ENCODE results near the gene LLCFC1.

The LLCFC1 gene

GRCh38 chr7:142898377-142899170 is 40.7 kb upstream of the LLCFC1 start:
- Histone ChIP-seq H3K4me3 (ENCODE audit: low read depth, low read length) (no peak overlapping the region), H3K27ac (no peak overlapping the region), H3K36me3 (replicated peaks) (no peaks in the 10 kb centered on the region), H3K27me3 (replicated peaks) (peaks cover 5% of the 10 kb centered on the region)
- no peak for DNase-seq
- TF ChIP-seq CTCF (IDR thresholded peaks at IDR 0.05; ENCODE audit: low read depth, low read length, missing control alignments): no peak
- in situ Hi-C loops (cut with HindIII; ENCODE audit: low pct_ligation_motif_present, low sequenced_read_pairs): no loop called here

DNA sequence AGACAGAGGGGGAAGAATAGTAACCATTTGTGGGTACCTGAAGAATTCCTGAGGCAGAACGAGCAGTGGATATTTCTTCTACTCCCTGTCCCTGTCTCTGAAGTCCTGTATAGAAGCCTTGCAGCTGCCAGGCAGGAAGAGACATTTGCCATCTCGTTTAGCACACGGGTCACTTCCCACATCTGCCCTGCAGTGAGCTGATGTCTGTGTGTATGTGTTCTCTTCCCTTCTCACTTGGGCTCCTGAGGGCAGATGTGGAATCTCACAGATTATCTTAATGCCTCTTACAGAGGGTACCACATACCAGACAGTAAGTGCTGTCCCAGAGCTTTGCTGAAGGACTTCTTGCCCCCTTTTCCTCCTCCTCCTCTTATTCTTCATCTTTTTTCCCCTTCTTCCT is 39.6 kb upstream of the LLCFC1 start:
- TF ChIP-seq CTCF (IDR thresholded peaks at IDR 0.05; ENCODE audit: low read depth, low read length, missing control alignments): no peak
- no peak overlapping the region for H3K4me3 ChIP-seq (ENCODE audit: low read depth, low read length)
- H3K27ac ChIP-seq: no peak overlapping the region
- in situ Hi-C loops (cut with HindIII; ENCODE audit: low pct_ligation_motif_present, low sequenced_read_pairs): no loop called here
- DNase-seq: no peak
- H3K36me3 ChIP-seq (replicated peaks): no peaks in the 10 kb centered on the region
- peaks cover 5% of the 10 kb centered on the region for H3K27me3 ChIP-seq (replicated peaks)

GRCh38 chr7:142901426-142902259 is 37.6 kb upstream of the LLCFC1 start:
- Histone ChIP-seq H3K4me3 (ENCODE audit: low read depth, low read length) (no peak overlapping the region), H3K36me3 (replicated peaks) (no peaks in the 10 kb centered on the region), H3K27ac (no peak overlapping the region), H3K27me3 (replicated peaks) (no peaks in the 10 kb centered on the region)
- TF ChIP-seq CTCF (IDR thresholded peaks at IDR 0.05; ENCODE audit: low read depth, low read length, missing control alignments): no peak
- in situ Hi-C loops (cut with HindIII; ENCODE audit: low pct_ligation_motif_present, low sequenced_read_pairs): no loop called here
- no peak for DNase-seq

DNA sequence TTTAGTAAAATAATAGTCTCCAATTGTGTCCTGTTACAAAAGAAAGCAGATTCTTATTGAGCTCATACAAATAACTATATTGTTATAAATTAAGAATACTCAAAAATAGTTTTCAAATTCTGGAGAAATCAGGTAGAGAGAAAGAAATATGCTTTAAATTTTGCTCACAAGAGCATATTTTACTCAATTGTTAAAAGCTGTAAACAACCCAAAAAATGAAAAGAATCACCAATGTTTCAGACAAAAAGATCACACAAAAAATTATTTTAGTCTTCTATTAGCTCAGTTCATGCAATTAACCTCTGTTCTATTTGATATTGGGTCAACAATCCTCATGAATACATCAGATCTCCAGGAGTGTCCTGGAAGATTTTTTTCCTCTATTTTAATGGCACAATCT is 35.2 kb upstream of the LLCFC1 start:
- DNase-seq: no peak
- Histone ChIP-seq H3K4me3 (ENCODE audit: low read depth, low read length) (no peak overlapping the region), H3K27me3 (replicated peaks) (no peaks in the 10 kb centered on the region), H3K27ac (no peak overlapping the region), H3K36me3 (replicated peaks) (no peaks in the 10 kb centered on the region)
- TF ChIP-seq CTCF (IDR thresholded peaks at IDR 0.05; ENCODE audit: low read depth, low read length, missing control alignments): no peak
- in situ Hi-C loops (cut with HindIII; ENCODE audit: low pct_ligation_motif_present, low sequenced_read_pairs): no loop called here

DNA sequence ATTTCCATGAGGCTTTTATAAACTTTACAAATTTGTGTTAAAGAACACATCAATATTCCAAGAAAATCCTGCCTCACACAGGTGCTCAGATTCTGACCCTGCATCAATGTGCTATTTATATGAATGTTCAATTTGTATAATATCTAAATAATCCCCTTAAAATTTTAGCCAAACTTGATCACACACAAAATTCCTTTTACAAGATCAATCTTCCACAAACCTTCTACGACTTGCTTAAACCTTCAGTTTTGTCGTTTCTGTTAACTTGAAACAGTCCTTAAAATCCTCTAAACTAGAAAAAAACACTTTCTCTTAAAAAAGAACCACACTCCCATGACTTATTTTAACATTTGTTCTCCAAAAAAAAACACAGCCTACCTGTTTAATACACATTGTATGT is 33.5 kb upstream of the LLCFC1 start:
- Histone ChIP-seq H3K4me3 (ENCODE audit: low read depth, low read length) (no peak overlapping the region), H3K27me3 (replicated peaks) (no peaks in the 10 kb centered on the region), H3K27ac (no peak overlapping the region), H3K36me3 (replicated peaks) (no peaks in the 10 kb centered on the region)
- TF ChIP-seq CTCF (IDR thresholded peaks at IDR 0.05; ENCODE audit: low read depth, low read length, missing control alignments): no peak
- no peak for DNase-seq
- in situ Hi-C loops (cut with HindIII; ENCODE audit: low pct_ligation_motif_present, low sequenced_read_pairs): no loop called here

All from brain microvascular endothelial cell (primary cell).